Dermis microvascular lymphatic vessel endothelial cell (primary cell): ENCODE data around the gene FBH1. TPM values are rescaled to one million over a fixed set of nuclear protein-coding genes. Genes with fewer than 3 reads are reported as not detected.
"Not testable (repeated sequence)": the region's sequence is repeated elsewhere in the genome, so short reads cannot be mapped to it uniquely, and the experiment has no call there.

Experiments used
- DNase-seq, 2 donors: peaks; one replicate each; pipeline versions ENCODE4 v3.0.0 to v3.0.0-alpha.2; 2010; ENCODE audit warnings: low read depth in 2 of 2
- total RNA-seq: library from RNA; depleted of rRNA; stranded (reverse); fragments of >200 nt; gene quantifications from 2 replicates; pipeline ENCODE4 v1.2.1, GENCODE V29; 2014

The FBH1 gene
- total RNA-seq, 1 donor from 2014 or later: 61.6 TPM

GRCh38 chr10:5903563-5903962, 13.5 kb downstream of the FBH1 start:
- DNase-seq: no peak

- DNase-seq: no peak
Measured at GRCh38 chr10:5904227-5904626, 14.2 kb downstream of the FBH1 start.

- DNase-seq: peak in 1 of 2 donors; percentile 39
Measured at GRCh38 chr10:5905854-5906507, 15.9 kb downstream of the FBH1 start.

DNA sequence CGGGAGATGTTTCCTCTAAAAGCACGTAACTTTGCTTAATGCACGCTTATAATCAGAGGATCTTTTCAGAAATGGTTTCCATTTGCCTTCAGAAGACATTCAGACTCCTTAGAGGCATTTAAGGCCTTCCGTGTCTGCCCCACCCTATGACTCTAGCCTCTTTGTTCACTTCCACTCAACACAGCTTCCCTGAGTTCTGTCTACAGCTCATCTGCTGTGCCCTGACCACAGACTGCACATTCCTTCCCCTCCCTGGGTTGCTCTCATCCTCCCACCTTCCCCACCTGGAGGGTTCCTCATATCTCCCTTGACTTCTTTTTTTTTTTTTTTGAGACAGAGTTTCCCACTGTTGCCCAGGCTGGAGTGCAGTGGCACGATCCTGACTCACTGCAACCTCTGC, 16.6 kb downstream of the FBH1 start:
- no peak for DNase-seq

DNA sequence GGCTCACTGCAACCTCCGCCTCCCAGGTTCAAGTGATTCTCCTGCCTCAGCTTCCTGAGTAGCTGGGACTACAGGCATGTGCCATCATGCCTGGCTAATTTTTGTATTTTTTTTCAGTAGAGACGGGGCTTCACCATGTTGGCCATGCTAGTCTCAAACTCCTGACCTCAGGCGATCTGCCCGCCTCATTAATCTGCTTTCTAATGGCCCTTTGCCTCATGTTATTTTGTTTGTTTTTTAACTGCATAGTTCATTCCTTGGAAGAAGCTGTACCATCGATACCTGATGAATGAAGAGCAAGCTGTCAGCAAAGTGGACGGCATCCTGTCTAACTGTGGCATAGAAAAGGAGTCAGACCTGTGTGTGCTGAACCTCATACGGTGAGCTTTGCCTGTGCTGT, 18.6 kb downstream of the FBH1 start:
- not testable (repeated sequence) for DNase-seq

DNA sequence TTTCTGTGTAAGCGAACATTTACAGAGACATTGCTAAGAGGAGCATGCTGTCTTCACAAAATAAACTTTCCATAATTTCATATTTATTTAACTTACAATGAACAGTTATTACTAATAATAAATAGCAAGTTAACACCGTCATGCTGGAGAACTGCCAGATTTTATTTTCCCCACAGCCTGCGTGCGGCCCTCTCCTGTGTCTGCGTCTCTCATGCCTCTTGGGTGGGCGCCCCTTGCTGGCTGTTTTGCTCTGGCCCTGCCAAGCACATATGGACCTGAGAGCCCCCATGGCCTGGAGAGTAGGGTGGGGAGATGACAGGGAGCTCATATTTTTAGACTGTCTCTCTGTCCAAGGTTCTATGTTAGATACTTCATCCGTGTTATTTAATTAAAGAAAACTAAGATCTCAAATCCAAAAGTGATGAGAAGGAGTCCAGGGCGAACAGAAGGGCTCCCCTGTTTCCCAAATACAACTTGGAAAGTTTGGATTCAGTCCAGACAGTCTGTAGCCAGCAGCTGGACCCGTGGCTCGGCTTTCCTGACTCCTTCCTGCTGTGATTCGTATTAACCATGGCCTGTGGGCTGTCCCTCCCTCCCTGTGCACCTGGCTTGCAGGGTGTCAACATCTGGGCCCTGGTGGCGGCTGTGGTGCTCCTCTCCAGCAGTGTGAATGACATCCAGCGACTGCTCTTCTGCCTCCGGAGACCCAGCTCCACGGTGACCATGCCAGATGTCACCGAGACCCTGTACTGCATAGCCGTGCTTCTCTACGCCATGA, 20.5 kb downstream of the FBH1 start:
- peak in 1 of 2 donors; percentile 33 for DNase-seq

DNA sequence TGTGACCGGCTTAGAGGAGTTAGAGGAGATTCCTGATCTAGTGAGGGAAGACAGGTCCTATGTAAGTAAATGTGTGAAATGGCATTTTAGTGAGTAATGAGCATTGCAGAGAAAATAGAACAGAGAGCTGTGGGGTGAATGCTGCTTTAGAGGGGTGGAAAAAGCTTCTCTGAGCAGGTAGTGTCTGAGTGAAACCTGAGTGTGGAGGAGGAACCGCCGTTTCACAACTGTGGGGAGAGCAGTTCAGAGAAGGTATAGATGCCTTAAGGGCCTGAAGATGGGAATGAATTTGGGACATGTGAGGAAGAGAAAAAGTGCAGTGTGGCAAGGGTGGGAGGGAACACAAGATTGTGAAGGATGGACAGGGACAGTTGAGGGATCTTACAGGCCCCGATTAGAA, 21.6 kb downstream of the FBH1 start:
- no peak for DNase-seq

DNA sequence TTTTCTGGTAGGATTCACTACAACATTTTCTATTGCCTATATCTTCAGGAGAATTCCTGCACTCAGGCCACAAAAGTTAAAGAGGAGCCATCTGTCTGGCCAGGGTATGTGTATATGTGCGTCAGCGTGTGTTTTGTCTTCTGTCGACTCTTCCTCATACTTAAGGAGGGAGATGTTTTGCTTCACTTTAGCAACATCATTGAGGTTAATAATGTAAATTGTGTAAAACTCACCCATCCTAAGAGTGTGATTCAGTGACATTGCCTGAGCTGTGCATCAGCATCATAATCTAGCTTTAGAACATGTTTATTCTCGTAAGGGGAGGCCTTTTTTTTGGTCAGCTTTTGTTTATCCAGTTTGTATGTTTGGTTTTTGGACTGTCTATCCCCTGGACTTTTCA, 23.7 kb downstream of the FBH1 start:
- DNase-seq: no peak

GRCh38 chr10:5915451-5915850, 25.4 kb downstream of the FBH1 start:
- peak; percentile 63 to 77 for DNase-seq

GRCh38 chr10:5917305-5917704, 27.3 kb downstream of the FBH1 start:
- DNase-seq: no peak

GRCh38 chr10:5918763-5919162, 28.7 kb downstream of the FBH1 start:
- no peak for DNase-seq

DNA sequence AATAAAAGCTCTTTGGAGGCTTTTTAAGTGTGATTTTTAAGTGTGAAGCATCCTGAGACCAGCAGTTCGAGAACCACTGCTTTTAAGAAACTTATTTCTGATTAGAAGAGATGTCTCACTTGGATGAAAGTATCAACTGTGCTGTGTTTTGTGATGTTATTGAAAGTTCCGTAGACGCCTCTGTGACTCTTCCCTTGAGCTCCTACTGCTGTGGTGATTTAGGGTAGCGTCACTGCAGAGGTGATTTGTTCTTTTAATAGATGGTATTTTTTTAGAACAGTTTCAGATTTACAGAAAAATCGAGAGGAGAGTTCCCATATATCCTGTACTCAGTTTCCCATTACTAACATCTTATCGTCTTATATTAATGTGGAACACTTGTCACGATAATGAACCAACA, 29.5 kb downstream of the FBH1 start:
- DNase-seq: no peak

DNA sequence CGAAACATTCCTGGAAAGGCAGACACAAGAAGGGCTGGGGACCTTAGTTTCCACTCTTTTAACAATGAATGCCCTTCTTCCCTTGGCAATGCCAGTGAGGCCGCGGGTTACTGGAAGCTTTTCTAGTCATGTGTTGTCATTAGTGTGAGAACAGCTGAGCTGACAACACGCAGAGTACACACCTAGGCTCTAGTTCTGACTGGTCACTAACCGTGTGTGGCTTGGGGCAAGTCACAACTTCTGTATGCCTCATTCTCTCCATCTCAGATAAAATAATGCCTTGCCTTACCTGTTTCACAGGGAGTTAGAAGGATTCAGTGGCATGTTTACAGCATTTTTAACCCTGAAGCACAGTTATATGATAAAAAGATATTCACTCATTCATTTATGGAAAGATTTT, 31.7 kb downstream of the FBH1 start:
- no peak for DNase-seq

DNA sequence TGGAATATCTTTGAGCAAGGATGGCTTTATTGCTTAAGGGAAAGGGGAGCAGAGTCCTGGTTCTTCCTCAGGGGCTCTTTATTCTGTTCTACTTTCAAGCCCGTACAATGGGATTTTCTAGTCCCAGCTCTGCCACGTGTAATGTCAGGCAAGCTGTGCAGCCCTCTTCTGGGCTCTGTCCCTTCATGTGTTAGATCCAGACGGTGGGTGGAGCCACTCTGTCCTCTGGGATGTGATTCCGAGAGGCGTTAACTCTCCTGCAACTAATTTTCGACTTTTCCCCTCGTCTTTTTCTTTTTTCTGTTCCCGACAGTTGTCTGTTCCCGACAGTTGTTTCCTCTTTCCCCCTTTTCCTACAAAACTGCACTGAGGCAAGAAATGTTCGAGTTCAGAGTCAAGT, 34.8 kb downstream of the FBH1 start:
- no peak for DNase-seq

DNA sequence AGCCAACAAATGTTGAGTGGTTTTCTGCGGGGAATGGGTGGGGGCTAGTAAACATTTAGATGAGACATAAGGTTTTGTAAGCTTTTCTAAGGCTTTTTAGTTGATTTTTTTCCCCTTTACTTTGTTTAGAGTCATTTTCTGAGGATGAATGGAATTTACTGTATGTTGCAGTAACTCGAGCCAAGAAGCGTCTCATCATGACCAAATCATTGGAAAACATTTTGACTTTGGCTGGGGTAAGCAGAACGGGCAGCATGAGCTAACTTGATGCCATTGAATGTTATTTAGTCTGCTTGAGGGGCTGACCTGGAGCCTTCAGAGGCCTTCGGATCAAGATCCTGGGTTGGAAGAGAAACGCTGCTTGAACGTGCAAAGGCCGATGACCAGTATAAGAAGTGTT, 37.3 kb downstream of the FBH1 start:
- no peak for DNase-seq

DNA sequence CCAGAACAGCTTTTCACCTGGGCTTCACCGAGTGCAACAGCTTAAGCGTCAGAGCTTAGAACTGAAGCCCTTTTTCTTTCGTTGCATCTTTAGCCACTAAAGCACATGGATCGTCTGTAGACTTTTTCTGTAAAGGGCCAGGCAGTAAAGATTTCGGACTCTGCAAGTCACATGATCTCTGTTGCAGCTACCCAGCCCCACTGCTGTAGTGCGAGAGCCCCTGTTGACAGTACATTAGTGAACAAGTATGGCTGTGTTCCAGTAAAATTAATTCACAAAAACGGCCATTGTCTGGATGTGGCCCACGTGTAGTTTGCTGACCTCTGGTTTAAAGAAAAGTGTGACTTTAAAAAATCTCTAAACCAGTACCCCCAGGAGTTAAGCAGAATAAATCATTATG, 39.4 kb downstream of the FBH1 start:
- DNase-seq: no peak

GRCh38 chr10:5930272-5930671, 40.2 kb downstream of the FBH1 start:
- no peak for DNase-seq

- DNase-seq: no peak
Measured at GRCh38 chr10:5932345-5932744, 42.3 kb downstream of the FBH1 start.

DNA sequence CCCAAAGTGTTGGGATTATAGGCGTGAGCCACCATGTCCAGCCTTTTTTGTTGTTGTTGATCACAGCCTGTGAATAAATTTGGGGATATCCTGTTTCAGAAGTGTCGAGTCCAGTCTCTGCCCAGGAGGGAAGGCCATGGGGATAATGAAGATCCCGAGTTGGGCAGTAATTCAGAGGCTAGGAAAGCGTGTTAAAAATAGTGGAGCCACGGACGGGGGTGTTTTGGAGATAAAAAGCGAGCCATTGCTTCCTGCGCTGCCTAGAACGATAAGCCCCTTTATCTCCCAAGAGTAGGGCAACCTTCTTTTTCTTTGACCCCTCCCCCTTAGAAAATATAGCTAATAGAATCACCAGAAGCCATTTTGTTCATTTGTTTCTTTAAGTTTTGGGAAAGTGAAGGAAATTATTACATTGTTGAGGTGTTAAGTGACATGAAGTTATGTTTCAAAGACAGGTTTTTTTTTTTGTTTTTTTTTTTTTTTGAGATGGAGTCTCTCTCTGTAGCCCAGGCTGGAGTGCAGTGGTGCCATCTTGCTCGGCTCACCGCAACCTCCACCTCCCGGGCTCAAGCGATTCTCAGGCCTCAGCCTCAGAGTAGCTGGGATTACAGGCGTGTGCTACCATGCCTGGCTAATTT, 44.0 kb downstream of the FBH1 start:
- no peak for DNase-seq

GRCh38 chr10:5935628-5936027, 45.6 kb downstream of the FBH1 start:
- no peak for DNase-seq

DNA sequence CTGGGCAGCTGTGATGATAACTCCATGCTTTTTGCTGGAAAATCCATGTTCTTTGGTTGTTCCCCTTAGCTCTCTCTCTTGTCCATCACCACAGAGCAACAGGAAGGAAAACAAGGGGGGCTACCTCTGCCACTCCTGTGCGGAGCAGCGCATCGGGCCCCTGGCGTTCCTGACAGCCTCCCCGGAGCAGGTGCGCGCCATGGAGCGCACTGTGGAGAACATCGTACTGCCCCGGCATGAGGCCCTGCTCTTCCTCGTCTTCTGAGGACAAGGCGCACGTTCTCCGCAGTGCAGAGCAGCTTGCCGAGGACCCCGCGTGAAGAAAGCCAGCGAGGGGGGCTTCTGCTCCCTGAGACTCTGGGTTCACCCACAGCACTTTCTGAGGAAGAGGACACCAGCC, 47.0 kb downstream of the FBH1 start:
- DNase-seq: no peak

DNA sequence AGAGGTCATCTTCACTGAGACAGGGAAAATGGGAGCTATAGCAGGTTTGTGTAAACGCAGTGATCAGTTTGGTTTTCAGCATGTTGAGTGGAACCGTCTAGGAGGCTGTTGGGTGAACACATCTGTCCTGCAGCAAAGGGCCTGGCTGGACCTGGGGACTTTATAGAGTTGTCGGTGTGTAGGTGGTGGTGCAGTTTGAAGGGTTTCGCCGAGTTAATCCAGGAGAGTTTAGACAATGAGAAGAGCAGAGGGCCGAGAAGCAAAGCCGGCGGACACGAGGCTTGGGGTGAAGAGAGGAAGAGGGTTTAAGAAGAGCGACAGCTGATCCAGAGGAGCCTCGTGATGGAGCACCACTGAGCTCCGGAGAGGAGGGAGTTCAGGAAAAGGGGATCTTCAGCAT, 48.2 kb downstream of the FBH1 start:
- DNase-seq: no peak

- no peak for DNase-seq
Measured at GRCh38 chr10:5940807-5941218, 50.8 kb downstream of the FBH1 start.
